HG03457 (cell line): ENCODE results near the gene MDM2.

ENCODE experiments used
- ATAC-seq: cut with Tn5 transposase; IDR thresholded peaks from one replicate; pipeline ENCODE4 v1.9.1; 2021; ENCODE audit warnings: moderate number of reproducible peaks; ENCODE audit not compliant: unreplicated experiment

The MDM2 gene

DNA sequence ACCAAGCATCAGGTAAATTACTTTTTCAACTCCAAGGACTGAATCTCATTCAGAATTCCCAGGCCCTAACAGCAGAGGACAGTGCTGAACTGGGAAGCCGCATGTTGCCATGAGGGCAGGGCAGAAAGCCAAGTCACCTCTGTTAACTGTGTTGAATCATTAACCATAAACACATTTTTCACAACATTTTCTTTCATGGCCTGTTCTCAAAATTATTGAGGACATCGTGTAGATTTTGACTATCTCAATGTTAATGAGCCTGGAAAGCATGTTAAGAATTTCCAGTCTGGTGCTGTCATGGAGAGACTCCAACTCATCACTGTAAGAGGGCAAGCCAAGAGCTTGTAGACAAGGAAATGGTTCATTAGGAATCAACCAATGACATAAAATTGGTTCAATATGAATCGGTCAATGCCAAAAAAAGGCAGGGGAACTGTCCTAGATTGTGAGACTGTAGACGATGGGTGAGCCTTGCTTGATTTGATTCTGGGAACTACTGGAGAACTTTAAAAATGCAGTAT, 91.3 kb downstream of the MDM2 start:
- no peak for ATAC-seq

DNA sequence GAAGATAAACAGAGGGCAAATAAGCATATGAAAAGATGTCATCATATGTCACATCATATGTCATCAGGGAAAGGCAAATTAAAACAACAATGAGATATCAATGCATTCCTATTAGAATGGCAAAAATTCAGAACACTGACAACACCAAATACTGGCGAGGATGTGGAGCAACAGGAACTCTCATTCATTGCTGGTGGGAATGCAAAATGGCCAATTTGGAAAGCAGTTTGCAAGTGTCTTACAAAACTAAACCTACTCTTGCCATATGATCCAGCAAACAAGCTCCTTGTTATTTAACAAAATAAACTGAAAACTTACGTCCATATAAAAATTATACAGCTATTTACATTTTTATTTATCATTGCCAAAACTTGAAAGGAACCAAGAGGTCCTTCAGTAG, 92.3 kb downstream of the MDM2 start:
- ATAC-seq = no peak
